Breast epithelium (tissue), 4 donors: Measurements from ENCODE around the gene FNDC3B. TPM values are rescaled to one million over a fixed set of nuclear protein-coding genes. Genes with fewer than 3 reads are reported as not detected.
A peak's percentile ranks its signal among the peaks of the same experiment; 100 is the strongest.

Source experiments
- DNase-seq, 2 donors: peaks; one replicate each; pipeline ENCODE4 v3.0.0-alpha.2; 2019; ENCODE audit warnings: low spot score in 2 of 2
- H3K27ac ChIP-seq, 2 donors: fragments of 200-600 bp; sonication (generic) in 1 of 2; one replicate each; pipeline ENCODE4 v1.5.1; 2016 to 2019; ENCODE audit warnings: mild to moderate bottlenecking in 1 of 2
- H3K27me3 ChIP-seq, 2 donors: fragments of 200-600 bp; sonication (generic) in 1 of 2; one replicate each; pipeline versions ENCODE4 v1.5.1 to v1.6.0; 2017 to 2019; ENCODE audit warnings: control low read depth in 1 of 2, mild to moderate bottlenecking in 1 of 2
- H3K36me3 ChIP-seq: fragments of 200-600 bp; one replicate; pipeline ENCODE4 v1.5.1; 2019
- H3K4me1 ChIP-seq, 2 donors: fragments of 200-600 bp; sonication (generic); one replicate each; pipeline ENCODE4 v1.5.1; 2016 to 2019; ENCODE audit warnings: control low read depth in 1 of 2
- H3K4me3 ChIP-seq, 3 donors: fragments of 200-600 bp; sonication (generic); 1 replicate in 2 of 3; 2 replicates in 1 of 3; pipeline ENCODE4 v1.5.1; 2016 to 2019; ENCODE audit warnings: mild to moderate bottlenecking in 3 of 3, moderate library complexity in 2 of 3
- H3K9me3 ChIP-seq, 2 donors: fragments of 200-600 bp; sonication (generic) in 1 of 2; one replicate each; pipeline ENCODE4 v1.5.1; 2016 to 2019; ENCODE audit warnings: control low read depth in 1 of 2
- CTCF ChIP-seq, 3 donors: fragments of 450-650 bp; IDR thresholded peaks; one replicate each; pipeline ENCODE4 v1.5.1; 2016 to 2017; ENCODE audit warnings: antibody characterized with exemption in 3 of 3, mild to moderate bottlenecking in 3 of 3, moderate library complexity in 3 of 3
- POLR2A ChIP-seq: fragments of 450-650 bp; IDR thresholded peaks from one replicate; pipeline ENCODE4 v1.6.1; 2016; ENCODE audit warnings: antibody characterized with exemption, mild to moderate bottlenecking, moderate library complexity
- POLR2AphosphoS5 ChIP-seq, 3 donors: sonication (generic); formaldehyde crosslinking; IDR thresholded peaks; one replicate each; pipeline ENCODE4 v1.6.1; 2017; ENCODE audit warnings: antibody characterized with exemption in 3 of 3
- intact Hi-C: fragments of 100-400 bp; cut with DNase I; formaldehyde crosslinking; loops from one replicate; pipeline ENCODE4 v1.15.1; 2023; ENCODE audit warnings: low total_unique reads
- total RNA-seq, 3 donors: library from RNA; depleted of rRNA; stranded (reverse); fragments of >200 nt; gene quantifications; one replicate each; pipeline ENCODE4 v1.1.0, GENCODE V29; 2016

FNDC3B gene
- total RNA-seq, 3 donors from 2014 or later: 131 to 172 (median 149) TPM

GRCh38 chr3:172314591-172315160 is 275.3 kb downstream of the FNDC3B start:
- Histone ChIP-seq H3K9me3 (no peaks in the 10 kb centered on the region), H3K4me3 (no peak overlapping the region), H3K27me3 (no peaks in the 10 kb centered on the region), H3K27ac (peak overlapping the region in 1 of 2 donors; percentile 30), H3K4me1 (peaks cover 7 to 8% of the 10 kb centered on the region in 2 donors), H3K36me3 (no peaks in the 10 kb centered on the region)
- TF ChIP-seq POLR2A (no peak), CTCF (IDR thresholded peaks at IDR 0.05) (no peak), POLR2AphosphoS5 (IDR thresholded peaks at IDR 0.05) (no peak)
- no peak for DNase-seq
- intact Hi-C loops: no loop called here

- H3K4me3 ChIP-seq: no peak overlapping the region
- intact Hi-C loops: no loop called here
- no peak for TF ChIP-seq CTCF (IDR thresholded peaks at IDR 0.05)
- no peak for TF ChIP-seq POLR2A
- no peak for TF ChIP-seq POLR2AphosphoS5 (IDR thresholded peaks at IDR 0.05)
- H3K27me3 ChIP-seq: no peaks in the 10 kb centered on the region
- peak overlapping the region; percentile 19 to 30 for H3K27ac ChIP-seq
- no peaks in the 10 kb centered on the region for H3K36me3 ChIP-seq
- no peaks in the 10 kb centered on the region for H3K9me3 ChIP-seq
- peaks cover 8 to 13% of the 10 kb centered on the region in 2 donors for H3K4me1 ChIP-seq
- DNase-seq: no peak
Observed at GRCh38 chr3:172315401-172316091, 276.2 kb downstream of the FNDC3B start.

GRCh38 chr3:172316758-172317157 is 277.4 kb downstream of the FNDC3B start:
- intact Hi-C loops: no loop called here
- no peak for TF ChIP-seq CTCF (IDR thresholded peaks at IDR 0.05)
- no peak for TF ChIP-seq POLR2AphosphoS5 (IDR thresholded peaks at IDR 0.05)
- no peak for TF ChIP-seq POLR2A
- Histone ChIP-seq H3K4me1 (peaks cover 8 to 20% of the 10 kb centered on the region in 2 donors), H3K4me3 (no peak overlapping the region), H3K9me3 (no peaks in the 10 kb centered on the region), H3K27ac (peak overlapping the region; percentile 72 to 93), H3K27me3 (no peaks in the 10 kb centered on the region), H3K36me3 (no peaks in the 10 kb centered on the region)
- no peak for DNase-seq

GRCh38 chr3:172317481-172317880 is 278.1 kb downstream of the FNDC3B start:
- no peak overlapping the region for H3K4me3 ChIP-seq
- H3K27me3 ChIP-seq: no peaks in the 10 kb centered on the region
- intact Hi-C loops: no loop called here
- H3K27ac ChIP-seq: peak overlapping the region; percentile 72 to 93
- peaks cover 8 to 20% of the 10 kb centered on the region in 2 donors for H3K4me1 ChIP-seq
- H3K9me3 ChIP-seq: no peaks in the 10 kb centered on the region
- TF ChIP-seq CTCF (IDR thresholded peaks at IDR 0.05): no peak
- TF ChIP-seq POLR2AphosphoS5 (IDR thresholded peaks at IDR 0.05): no peak
- TF ChIP-seq POLR2A: no peak
- H3K36me3 ChIP-seq: no peaks in the 10 kb centered on the region
- no peak for DNase-seq

GRCh38 chr3:172317984-172318383 is 278.6 kb downstream of the FNDC3B start:
- H3K4me3 ChIP-seq: peak overlapping the region in 1 of 3 donors; percentile 21
- peak in 1 of 2 donors; percentile 44 for DNase-seq
- H3K4me1 ChIP-seq: peaks cover 8 to 20% of the 10 kb centered on the region in 2 donors
- TF ChIP-seq POLR2A (no peak), CTCF (IDR thresholded peaks at IDR 0.05) (no peak), POLR2AphosphoS5 (IDR thresholded peaks at IDR 0.05) (peak; percentile 12 to 39 (median 20))
- peak overlapping the region; percentile 72 to 93 for H3K27ac ChIP-seq
- intact Hi-C loops: no loop called here
- no peaks in the 10 kb centered on the region for H3K27me3 ChIP-seq
- H3K9me3 ChIP-seq: no peaks in the 10 kb centered on the region
- no peaks in the 10 kb centered on the region for H3K36me3 ChIP-seq
